Measurements from ENCODE around the gene GRIA4.

GRCh38 chr11:105648762-105649161 is 38.9 kb downstream of the GRIA4 start:
- TF ChIP-seq EP300 (IDR thresholded peaks at IDR 0.05) (no peak), CTCF (IDR thresholded peaks at IDR 0.05) (no peak)
